Hair follicle dermal papilla cell (primary cell): ENCODE data around the gene PCDH12. TPM values are rescaled to one million over a fixed set of nuclear protein-coding genes. Genes with fewer than 3 reads are reported as not detected.

Experiments
- total RNA-seq: library from RNA; depleted of rRNA; stranded (reverse); fragments of >200 nt; gene quantifications from 2 replicates; pipeline ENCODE4 v1.2.3, GENCODE V29; 2012

Gene PCDH12
- 0.24 and 0.32 TPM in 2 replicates for total RNA-seq

GRCh38 chr5:141958113-141958512 is at the start of gene PCDH12:
PCDH12 (minus strand) TSS chr5:141958202; CDS start chr5:141957851, 351 bp downstream.

GRCh38 chr5:141968914-141969608 is 11.1 kb upstream of the PCDH12 start, which contains the start of gene RNF14:
RNF14 (plus strand) TSS chr5:141969105; CDS start chr5:141973589, 4,484 bp downstream.

GRCh38 chr5:141923448-141924313 is 34.3 kb downstream of the PCDH12 start, which contains the start of gene DELE1:
DELE1 (plus strand) TSS chr5:141923871; CDS start chr5:141923942, 71 bp downstream.

Other genes with a start within 250 kb of the PCDH12 start
- 1.2 and 1.5 TPM in 2 replicates for gene PCDH1, start 79.8 kb downstream of the PCDH12 start, total RNA-seq
- gene DELE1, start 34.3 kb downstream of the PCDH12 start, total RNA-seq = 64.5 and 76.7 TPM in 2 replicates
- gene RNF14, start 10.9 kb upstream of the PCDH12 start, total RNA-seq = 103 TPM in 2 replicates
- 66.2 and 75.7 TPM in 2 replicates for gene GNPDA1, start 54.8 kb upstream of the PCDH12 start, total RNA-seq
- gene NDFIP1, start 150.6 kb upstream of the PCDH12 start, total RNA-seq = 69.7 and 119 TPM in 2 replicates